Neural progenitor cell (in vitro differentiated cells): ENCODE measurements around the gene DCUN1D3. TPM values are rescaled to one million over a fixed set of nuclear protein-coding genes. Genes with fewer than 3 reads are reported as not detected.

Source experiments
- DNase-seq: peaks from one replicate; pipeline ENCODE4 v3.0.0-alpha.2; 2016; ENCODE audit warnings: low spot score
- H2AFZ ChIP-seq: fragments of 200-600 bp; sonication (generic); replicated peaks from 2 replicates; pipeline ENCODE4 v1.6.1; 2016; ENCODE audit warnings: antibody characterized with exemption
- H3F3A ChIP-seq: fragments of 200-600 bp; sonication (generic); 2 replicates; pipeline ENCODE4 v1.6.1; 2016; ENCODE audit warnings: antibody characterized with exemption, low read depth
- H3K27ac ChIP-seq: fragments of 200-600 bp; sonication (generic); 2 replicates; pipeline ENCODE4 v1.5.1; 2016; ENCODE audit warnings: mild to moderate bottlenecking
- H3K27me3 ChIP-seq: fragments of 200-600 bp; sonication (generic); 2 replicates; pipeline ENCODE4 v1.6.1; 2016; ENCODE audit warnings: mild to moderate bottlenecking, moderate library complexity
- H3K36me3 ChIP-seq: fragments of 200-600 bp; sonication (generic); 2 replicates; pipeline ENCODE4 v1.5.1; 2016
- H3K4me1 ChIP-seq: fragments of 200-600 bp; sonication (generic); 2 replicates; pipeline ENCODE4 v1.6.1; 2016; ENCODE audit warnings: mixed run types
- H3K4me2 ChIP-seq: fragments of 200-600 bp; sonication (generic); 2 replicates; pipeline ENCODE4 v1.6.1; 2016
- H3K4me3 ChIP-seq: fragments of 200-600 bp; sonication (generic); 2 replicates; pipeline ENCODE4 v1.5.1; 2016
- H3K79me2 ChIP-seq: fragments of 200-600 bp; sonication (generic); 2 replicates; pipeline ENCODE4 v1.6.1; 2016; ENCODE audit warnings: low read depth
- H3K9ac ChIP-seq: fragments of 200-600 bp; sonication (generic); 2 replicates; pipeline ENCODE4 v1.6.1; 2016
- H3K9me3 ChIP-seq: fragments of 200-600 bp; sonication (generic); 2 replicates; pipeline ENCODE4 v1.5.1; 2016; ENCODE audit warnings: low read depth
- H4K20me1 ChIP-seq: fragments of 200-600 bp; sonication (generic); 2 replicates; pipeline ENCODE4 v1.6.1; 2016; ENCODE audit warnings: low read depth
- H3K27ac Mint-ChIP-seq: 3 replicates; pipeline ENCODE4 v1.8.0; 2021; ENCODE audit warnings: mixed read lengths
- H3K27me3 Mint-ChIP-seq: 2 replicates; pipeline ENCODE4 v1.8.0; 2022; ENCODE audit warnings: low read depth, mild to moderate bottlenecking, inconsistent platforms, moderate library complexity, mixed read lengths; ENCODE audit not compliant: insufficient read depth
- H3K36me3 Mint-ChIP-seq: 3 replicates; pipeline ENCODE4 v1.8.0; 2021; ENCODE audit warnings: mixed read lengths
- H3K4me1 Mint-ChIP-seq: 3 replicates; pipeline ENCODE4 v1.8.0; 2021; ENCODE audit warnings: mixed read lengths
- H3K4me3 Mint-ChIP-seq: 3 replicates; pipeline ENCODE4 v1.8.0; 2021; ENCODE audit warnings: mild to moderate bottlenecking, moderate library complexity, mixed read lengths
- H3K9me3 Mint-ChIP-seq: 3 replicates; pipeline ENCODE4 v1.8.0; 2020; ENCODE audit warnings: mixed read lengths
- CTCF ChIP-seq: fragments of 200-600 bp; sonication (generic); IDR thresholded peaks from 2 replicates; pipeline ENCODE4 v1.5.1; 2017; ENCODE audit warnings: antibody characterized with exemption, mild to moderate bottlenecking
- EZH2 ChIP-seq: fragments of 200-600 bp; sonication (generic); IDR thresholded peaks from 2 replicates; pipeline ENCODE4 v1.6.1; 2017; ENCODE audit warnings: antibody characterized with exemption, mild to moderate bottlenecking, moderate library complexity
- EZH2phosphoT487 ChIP-seq: fragments of 200-600 bp; sonication (generic); IDR thresholded peaks from 2 replicates; pipeline ENCODE4 v1.6.1; 2017; ENCODE audit warnings: antibody characterized with exemption
- total RNA-seq: library from RNA; depleted of rRNA; stranded (reverse); fragments of >200 nt; gene quantifications from 2 replicates; pipeline ENCODE4 v1.2.3, GENCODE V29; 2015; ENCODE audit warnings: low replicate concordance

Gene DCUN1D3
- total RNA-seq, 1 donor from 2014 or later: 18.2 TPM

- no peaks in the 10 kb centered on the region for H3F3A ChIP-seq
- no peak overlapping the region for H2AFZ ChIP-seq
- H3K9ac ChIP-seq: no peak overlapping the region
- no peaks in the 10 kb centered on the region for H3K27me3 ChIP-seq
- no peak overlapping the region for H3K4me2 ChIP-seq
- DNase-seq: no peak
- H4K20me1 ChIP-seq: no peaks in the 10 kb centered on the region
- H3K4me1 Mint-ChIP-seq: peaks cover 3% of the 10 kb centered on the region
- no peaks in the 10 kb centered on the region for H3K9me3 ChIP-seq
- peaks cover 13% of the 10 kb centered on the region for H3K36me3 Mint-ChIP-seq
- H3K4me3 Mint-ChIP-seq: no peak overlapping the region
- H3K79me2 ChIP-seq: no peaks in the 10 kb centered on the region
- H3K4me3 ChIP-seq: no peak overlapping the region
- H3K27ac ChIP-seq: no peak overlapping the region
- H3K36me3 ChIP-seq: no peaks in the 10 kb centered on the region
- no peak for TF ChIP-seq CTCF
- no peak for TF ChIP-seq EZH2phosphoT487
- no peak for TF ChIP-seq EZH2
- H3K4me1 ChIP-seq: no peaks in the 10 kb centered on the region
- H3K27ac Mint-ChIP-seq: no peak overlapping the region
- H3K9me3 Mint-ChIP-seq: no peaks in the 10 kb centered on the region
- peaks cover 2% of the 10 kb centered on the region for H3K27me3 Mint-ChIP-seq
Observed at GRCh38 chr16:20853981-20854620, 46.1 kb downstream of the DCUN1D3 start.

- Histone ChIP-seq H3F3A (no peaks in the 10 kb centered on the region), H3K4me1 (no peaks in the 10 kb centered on the region), H3K36me3 (no peaks in the 10 kb centered on the region), H3K79me2 (no peaks in the 10 kb centered on the region), H4K20me1 (no peaks in the 10 kb centered on the region), H3K4me3 (no peak overlapping the region), H3K9ac (no peak overlapping the region), H2AFZ (no peak overlapping the region), H3K27ac (no peak overlapping the region), H3K9me3 (no peaks in the 10 kb centered on the region), H3K27me3 (no peaks in the 10 kb centered on the region), H3K4me2 (no peak overlapping the region)
- H3K27me3 Mint-ChIP-seq: peaks cover 2% of the 10 kb centered on the region
- no peaks in the 10 kb centered on the region for H3K9me3 Mint-ChIP-seq
- H3K4me3 Mint-ChIP-seq: no peak overlapping the region
- no peak overlapping the region for H3K27ac Mint-ChIP-seq
- peaks cover 11% of the 10 kb centered on the region for H3K36me3 Mint-ChIP-seq
- DNase-seq: no peak
- TF ChIP-seq EZH2phosphoT487 (no peak), EZH2 (no peak), CTCF (no peak)
- H3K4me1 Mint-ChIP-seq: peaks cover 3% of the 10 kb centered on the region
Observed at GRCh38 chr16:20853143-20853542, 47.0 kb downstream of the DCUN1D3 start.

- H3K36me3 ChIP-seq: no peaks in the 10 kb centered on the region
- peaks cover 2% of the 10 kb centered on the region for H3K27me3 Mint-ChIP-seq
- TF ChIP-seq CTCF: no peak
- no peak for TF ChIP-seq EZH2phosphoT487
- TF ChIP-seq EZH2: no peak
- no peak overlapping the region for H2AFZ ChIP-seq
- H4K20me1 ChIP-seq: no peaks in the 10 kb centered on the region
- H3K4me2 ChIP-seq: no peak overlapping the region
- no peak overlapping the region for H3K27ac ChIP-seq
- no peak overlapping the region for H3K4me3 ChIP-seq
- H3K4me1 Mint-ChIP-seq: peaks cover 3% of the 10 kb centered on the region
- H3K9ac ChIP-seq: no peak overlapping the region
- H3K4me1 ChIP-seq: no peaks in the 10 kb centered on the region
- peaks cover 7% of the 10 kb centered on the region for H3K36me3 Mint-ChIP-seq
- H3K4me3 Mint-ChIP-seq: no peak overlapping the region
- DNase-seq: no peak
- H3K9me3 Mint-ChIP-seq: no peaks in the 10 kb centered on the region
- no peaks in the 10 kb centered on the region for H3K9me3 ChIP-seq
- no peaks in the 10 kb centered on the region for H3K27me3 ChIP-seq
- no peaks in the 10 kb centered on the region for H3K79me2 ChIP-seq
- no peaks in the 10 kb centered on the region for H3F3A ChIP-seq
- H3K27ac Mint-ChIP-seq: no peak overlapping the region
Observed at GRCh38 chr16:20851601-20852000, 48.6 kb downstream of the DCUN1D3 start.
